Measurements from ENCODE around the gene HOXD13.

GRCh38 chr2:176117162-176117822 lies 24.8 kb downstream of the HOXD13 start:
- TF ChIP-seq, protein P1, sequence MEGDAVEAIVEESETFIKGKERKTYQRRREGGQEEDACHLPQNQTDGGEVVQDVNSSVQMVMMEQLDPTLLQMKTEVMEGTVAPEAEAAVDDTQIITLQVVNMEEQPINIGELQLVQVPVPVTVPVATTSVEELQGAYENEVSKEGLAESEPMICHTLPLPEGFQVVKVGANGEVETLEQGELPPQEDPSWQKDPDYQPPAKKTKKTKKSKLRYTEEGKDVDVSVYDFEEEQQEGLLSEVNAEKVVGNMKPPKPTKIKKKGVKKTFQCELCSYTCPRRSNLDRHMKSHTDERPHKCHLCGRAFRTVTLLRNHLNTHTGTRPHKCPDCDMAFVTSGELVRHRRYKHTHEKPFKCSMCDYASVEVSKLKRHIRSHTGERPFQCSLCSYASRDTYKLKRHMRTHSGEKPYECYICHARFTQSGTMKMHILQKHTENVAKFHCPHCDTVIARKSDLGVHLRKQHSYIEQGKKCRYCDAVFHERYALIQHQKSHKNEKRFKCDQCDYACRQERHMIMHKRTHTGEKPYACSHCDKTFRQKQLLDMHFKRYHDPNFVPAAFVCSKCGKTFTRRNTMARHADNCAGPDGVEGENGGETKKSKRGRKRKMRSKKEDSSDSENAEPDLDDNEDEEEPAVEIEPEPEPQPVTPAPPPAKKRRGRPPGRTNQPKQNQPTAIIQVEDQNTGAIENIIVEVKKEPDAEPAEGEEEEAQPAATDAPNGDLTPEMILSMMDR (IDR thresholded peaks at IDR 0.05; ENCODE audit: low read depth, low read length): no peak
- no peak for TF ChIP-seq MYC (IDR thresholded peaks at IDR 0.05; ENCODE audit: low read depth, low read length)
